GM23338 (cell line): ENCODE measurements around the gene TBC1D5. TPM values are rescaled to one million over a fixed set of nuclear protein-coding genes. Genes with fewer than 3 reads are reported as not detected.
"Not testable (repeated sequence)": the region's sequence is repeated elsewhere in the genome, so short reads cannot be mapped to it uniquely, and the experiment has no call there.

Experiments
- ATAC-seq: fragments of 200-7000 bp; cut with Tn5 transposase; 3 replicates; pipeline ENCODE4 v1.9.1; 2020
- DNase-seq: peaks from one replicate; pipeline ENCODE4 v3.0.0-alpha.2; 2015; ENCODE audit warnings: low spot score
- H2AFZ ChIP-seq: fragments of 200-600 bp; sonication (generic); 2 replicates; pipeline ENCODE4 v1.8.0; 2016; ENCODE audit warnings: antibody characterized with exemption, mild to moderate bottlenecking, moderate library complexity
- H3F3A ChIP-seq: fragments of 200-600 bp; sonication (generic); replicated peaks from 2 replicates; pipeline ENCODE4 v1.8.0; 2017; ENCODE audit warnings: antibody characterized with exemption, mixed run types, low read depth
- H3K27ac ChIP-seq: fragments of 200-600 bp; sonication (generic); 2 replicates; pipeline ENCODE4 v1.6.1; 2016; ENCODE audit warnings: low read depth
- H3K27me3 ChIP-seq: fragments of 200-600 bp; sonication (generic); 2 replicates; pipeline ENCODE4 v1.8.0; 2016; ENCODE audit warnings: mild to moderate bottlenecking, mixed run types, moderate library complexity; ENCODE audit not compliant: insufficient read depth
- H3K36me3 ChIP-seq: fragments of 200-600 bp; sonication (generic); 2 replicates; pipeline ENCODE4 v1.8.0; 2016; ENCODE audit warnings: mild to moderate bottlenecking; ENCODE audit not compliant: insufficient read depth
- H3K4me1 ChIP-seq: fragments of 200-600 bp; sonication (generic); 2 replicates; pipeline ENCODE4 v1.8.0; 2016; ENCODE audit warnings: mild to moderate bottlenecking, moderate library complexity; ENCODE audit not compliant: insufficient read depth
- H3K4me2 ChIP-seq: fragments of 200-600 bp; sonication (generic); 2 replicates; pipeline ENCODE4 v1.7.1; 2017; ENCODE audit warnings: mixed run types
- H3K4me3 ChIP-seq: fragments of 200-600 bp; sonication (generic); 2 replicates; pipeline ENCODE4 v1.6.1; 2016; ENCODE audit warnings: mixed run types
- H3K79me2 ChIP-seq: fragments of 200-600 bp; sonication (generic); replicated peaks from 2 replicates; pipeline ENCODE4 v1.8.0; 2017; ENCODE audit warnings: mild to moderate bottlenecking; ENCODE audit not compliant: insufficient read depth
- H3K9me2 ChIP-seq: fragments of 200-600 bp; sonication (generic); 2 replicates; pipeline ENCODE4 v1.8.0; 2017; ENCODE audit not compliant: insufficient read depth
- H4K20me1 ChIP-seq: fragments of 200-600 bp; sonication (generic); replicated peaks from 2 replicates; pipeline ENCODE4 v1.8.0; 2017; ENCODE audit warnings: mild to moderate bottlenecking; ENCODE audit not compliant: insufficient read depth
- H3K27ac Mint-ChIP-seq: 2 replicates; pipeline ENCODE4 v1.8.0; 2020; ENCODE audit warnings: inconsistent platforms, mild to moderate bottlenecking, moderate library complexity, mixed read lengths
- H3K27me3 Mint-ChIP-seq: 3 replicates; pipeline ENCODE4 v1.8.0; 2022; ENCODE audit warnings: low read depth, mild to moderate bottlenecking, moderate library complexity, mixed read lengths, inconsistent platforms; ENCODE audit not compliant: insufficient read depth, poor library complexity
- H3K36me3 Mint-ChIP-seq: 3 replicates; pipeline ENCODE4 v1.8.0; 2021; ENCODE audit warnings: low read depth, mild to moderate bottlenecking, inconsistent platforms, moderate library complexity, mixed read lengths
- H3K4me1 Mint-ChIP-seq: 3 replicates; pipeline ENCODE4 v1.8.0; 2020; ENCODE audit warnings: mild to moderate bottlenecking, inconsistent platforms, mixed read lengths
- H3K4me3 Mint-ChIP-seq: 3 replicates; pipeline ENCODE4 v1.8.0; 2021; ENCODE audit warnings: moderate library complexity, mild to moderate bottlenecking, inconsistent platforms, mixed read lengths
- H3K9me3 Mint-ChIP-seq: 3 replicates; pipeline ENCODE4 v1.8.0; 2020; ENCODE audit warnings: moderate library complexity, mild to moderate bottlenecking, inconsistent platforms, mixed read lengths
- CREB1 ChIP-seq: fragments of 250-450 bp; sonication (Bioruptor Pico); IDR thresholded peaks from 2 replicates; pipeline ENCODE4 v1.5.0; 2020; ENCODE audit warnings: low read depth, mild to moderate bottlenecking, moderate library complexity
- CTCF ChIP-seq, 2 experiments: fragments of 200-600 bp in 1 of 2; sonication (generic) in 1 of 2; conservative IDR thresholded peaks; 2 replicates each; pipeline versions ENCODE4 v1.5.1 to v1.6.1; 2016 to 2017; ENCODE audit warnings: antibody characterized with exemption in 2 of 2, low read depth in 2 of 2, mild to moderate bottlenecking in 2 of 2, moderate library complexity in 1 of 2
- ETS1 ChIP-seq: IDR thresholded peaks from 2 replicates; pipeline ENCODE4 v1.6.1; 2016; ENCODE audit warnings: antibody characterized with exemption
- EZH2 ChIP-seq: fragments of 200-600 bp; sonication (generic); IDR thresholded peaks from one replicate; pipeline ENCODE4 v1.8.0; 2017; ENCODE audit warnings: antibody characterized with exemption, mild to moderate bottlenecking, low read depth; ENCODE audit not compliant: unreplicated experiment
- NANOG ChIP-seq: IDR thresholded peaks from 2 replicates; pipeline ENCODE4 v1.6.1; 2016; ENCODE audit warnings: antibody characterized with exemption, borderline replicate concordance
- POLR2AphosphoS5 ChIP-seq: IDR thresholded peaks from 2 replicates; pipeline ENCODE4 v1.6.1; 2016; ENCODE audit warnings: antibody characterized with exemption, low read depth
- REST ChIP-seq: IDR thresholded peaks from one replicate; pipeline ENCODE4 v1.6.1; 2018; ENCODE audit warnings: antibody characterized with exemption; ENCODE audit not compliant: unreplicated experiment
- STAT1 ChIP-seq: IDR thresholded peaks from one replicate; pipeline ENCODE4 v1.6.1; 2016; ENCODE audit warnings: antibody characterized with exemption; ENCODE audit not compliant: unreplicated experiment
- ZNF114 ChIP-seq: fragments of 250-450 bp; sonication (Bioruptor Pico); IDR thresholded peaks from 2 replicates; pipeline ENCODE4 v1.5.0; 2020; ENCODE audit warnings: mild to moderate bottlenecking, moderate library complexity
- polyA plus RNA-seq: library from polyadenylated mRNA; unstranded; fragments of >200 nt; fragmentation: Nextera tagmentation; extraction: Ambion mirVana; gene quantifications from 2 replicates; pipeline ENCODE4 v1.2.1, GENCODE V29; 2016
- total RNA-seq: library from RNA; depleted of rRNA; stranded (reverse); fragments of >200 nt; shearing (Covaris generic); gene quantifications from 2 replicates; pipeline ENCODE4 v1.2.3, GENCODE V29; 2014

TBC1D5 gene
- total and polyA plus RNA-seq, 2 experiments from 2014 or later, result 21.8 to 48.1 TPM

- H4K20me1 ChIP-seq, H3K4me3 ChIP-seq, H3K27me3 ChIP-seq, H3K36me3 ChIP-seq, H3F3A ChIP-seq, H3K9me3 Mint-ChIP-seq, H2AFZ ChIP-seq, H3K4me2 ChIP-seq, H3K4me3 Mint-ChIP-seq, H3K9me2 ChIP-seq, ATAC-seq, H3K27ac ChIP-seq, H3K27me3 Mint-ChIP-seq, DNase-seq: not testable (repeated sequence)
- peaks cover 11% of the 10 kb centered on the region; the same call in 2 of the 3 replicates for H3K36me3 Mint-ChIP-seq
- peaks cover 21% of the 10 kb centered on the region for H3K4me1 Mint-ChIP-seq
- Histone ChIP-seq H3K79me2 (peaks cover 69% of the 10 kb centered on the region), H3K4me1 (peaks cover 13% of the 10 kb centered on the region)
- H3K27ac Mint-ChIP-seq, result 0 out of 2 replicates have a peak overlapping the region, but pooled peaks have one; percentile 63
Measured at GRCh38 chr3:17735362-17735761, 7.1 kb downstream of the TBC1D5 start.

GRCh38 chr3:17733768-17734167 lies 8.7 kb downstream of the TBC1D5 start:
- Histone ChIP-seq H4K20me1 (peaks cover 3% of the 10 kb centered on the region), H3K4me3 (no peak overlapping the region), H3K4me1 (no peaks in the 10 kb centered on the region), H3K9me2 (0 out of 2 replicates have a peak, but pooled peaks cover 3% of the 10 kb centered on the region), H3F3A (no peaks in the 10 kb centered on the region), H3K4me2 (no peak overlapping the region), H2AFZ (no peak overlapping the region), H3K36me3 (no peaks in the 10 kb centered on the region), H3K79me2 (peaks cover 53% of the 10 kb centered on the region), H3K27me3 (no peaks in the 10 kb centered on the region), H3K27ac (no peak overlapping the region)
- H3K36me3 Mint-ChIP-seq, result peaks cover 12% of the 10 kb centered on the region; the same call in 2 of the 3 replicates
- peaks cover 10% of the 10 kb centered on the region for H3K4me1 Mint-ChIP-seq
- no peak overlapping the region for H3K27ac Mint-ChIP-seq
- no peak for TF ChIP-seq REST
- H3K27me3 Mint-ChIP-seq, result no peaks in the 10 kb centered on the region
- H3K9me3 Mint-ChIP-seq, result no peaks in the 10 kb centered on the region; the same call in 2 of the 3 replicates
- ATAC-seq (no peak), DNase-seq (no peak)
- no peak overlapping the region for H3K4me3 Mint-ChIP-seq

GRCh38 chr3:17733215-17733614 lies 9.2 kb downstream of the TBC1D5 start:
- DNase-seq (no peak), ATAC-seq (no peak)
- H3K4me1 ChIP-seq, result no peaks in the 10 kb centered on the region
- H3K4me3 ChIP-seq, result no peak overlapping the region
- Mint-ChIP-seq H3K4me1 (peaks cover 10% of the 10 kb centered on the region), H3K27ac (peak overlapping the region; percentile 54; the same call in 1 of the 2 replicates), H3K4me3 (no peak overlapping the region), H3K36me3 (peaks cover 12% of the 10 kb centered on the region; the same call in 2 of the 3 replicates), H3K9me3 (no peaks in the 10 kb centered on the region; the same call in 2 of the 3 replicates), H3K27me3 (no peaks in the 10 kb centered on the region)
- H3K9me2 ChIP-seq, result 0 out of 2 replicates have a peak, but pooled peaks cover 3% of the 10 kb centered on the region
- H3K27me3 ChIP-seq, result no peaks in the 10 kb centered on the region
- TF ChIP-seq CREB1 (CRISPR knock-in tag), result no peak
- no peak for TF ChIP-seq NANOG
- TF ChIP-seq STAT1, result no peak
- TF ChIP-seq EZH2, result no peak
- TF ChIP-seq CTCF (conservative IDR thresholded peaks at IDR 0.05; ENCODE audit: low read depth in 2 of 2), result no peak
- no peak for TF ChIP-seq ZNF114
- TF ChIP-seq ETS1, result no peak
- no peak for TF ChIP-seq POLR2AphosphoS5
- no peaks in the 10 kb centered on the region for H3K36me3 ChIP-seq
- H3K4me2 ChIP-seq, result no peak overlapping the region
- H2AFZ ChIP-seq, result no peak overlapping the region
- H3K27ac ChIP-seq, result no peak overlapping the region
- peaks cover 3% of the 10 kb centered on the region for H4K20me1 ChIP-seq
- H3K79me2 ChIP-seq, result peaks cover 47% of the 10 kb centered on the region
- no peaks in the 10 kb centered on the region for H3F3A ChIP-seq
